WI38 (cell line): ENCODE measurements around the gene ZDHHC22.

ENCODE experiments used
- H3K4me3 ChIP-seq: 2 replicates; pipeline ENCODE4 v1.5.1; 2011; ENCODE audit warnings: low read depth, mild to moderate bottlenecking, control low read depth, low read length
- TF ChIP-seq, protein P1 (sequence below): IDR thresholded peaks from 2 replicates; pipeline ENCODE4 v1.5.1; 2012; ENCODE audit warnings: low read depth, mild to moderate bottlenecking, control low read depth, low read length

The ZDHHC22 gene

DNA sequence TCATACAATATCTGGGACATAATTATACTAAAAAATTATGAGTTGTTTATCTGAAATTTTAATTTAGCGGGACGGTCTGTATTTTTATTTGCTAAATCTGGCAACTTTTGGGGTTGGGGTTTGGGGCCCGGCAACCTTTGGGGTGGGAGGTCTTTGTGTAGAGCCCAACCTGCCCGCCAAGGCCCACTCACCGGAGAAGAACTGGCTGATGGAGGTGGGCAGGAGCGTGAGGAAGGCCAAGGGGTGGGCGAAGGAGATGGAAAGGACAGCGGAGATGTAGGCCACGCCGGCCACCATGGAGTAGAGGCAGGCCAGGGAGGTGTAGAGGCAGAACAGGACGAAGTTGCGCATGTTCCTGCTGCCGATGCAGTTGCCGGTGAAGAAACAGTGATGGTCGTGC is 2.6 kb downstream of the ZDHHC22 start:
- H3K4me3 ChIP-seq: no peak overlapping the region
- TF ChIP-seq, protein P1, sequence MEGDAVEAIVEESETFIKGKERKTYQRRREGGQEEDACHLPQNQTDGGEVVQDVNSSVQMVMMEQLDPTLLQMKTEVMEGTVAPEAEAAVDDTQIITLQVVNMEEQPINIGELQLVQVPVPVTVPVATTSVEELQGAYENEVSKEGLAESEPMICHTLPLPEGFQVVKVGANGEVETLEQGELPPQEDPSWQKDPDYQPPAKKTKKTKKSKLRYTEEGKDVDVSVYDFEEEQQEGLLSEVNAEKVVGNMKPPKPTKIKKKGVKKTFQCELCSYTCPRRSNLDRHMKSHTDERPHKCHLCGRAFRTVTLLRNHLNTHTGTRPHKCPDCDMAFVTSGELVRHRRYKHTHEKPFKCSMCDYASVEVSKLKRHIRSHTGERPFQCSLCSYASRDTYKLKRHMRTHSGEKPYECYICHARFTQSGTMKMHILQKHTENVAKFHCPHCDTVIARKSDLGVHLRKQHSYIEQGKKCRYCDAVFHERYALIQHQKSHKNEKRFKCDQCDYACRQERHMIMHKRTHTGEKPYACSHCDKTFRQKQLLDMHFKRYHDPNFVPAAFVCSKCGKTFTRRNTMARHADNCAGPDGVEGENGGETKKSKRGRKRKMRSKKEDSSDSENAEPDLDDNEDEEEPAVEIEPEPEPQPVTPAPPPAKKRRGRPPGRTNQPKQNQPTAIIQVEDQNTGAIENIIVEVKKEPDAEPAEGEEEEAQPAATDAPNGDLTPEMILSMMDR: no peak

DNA sequence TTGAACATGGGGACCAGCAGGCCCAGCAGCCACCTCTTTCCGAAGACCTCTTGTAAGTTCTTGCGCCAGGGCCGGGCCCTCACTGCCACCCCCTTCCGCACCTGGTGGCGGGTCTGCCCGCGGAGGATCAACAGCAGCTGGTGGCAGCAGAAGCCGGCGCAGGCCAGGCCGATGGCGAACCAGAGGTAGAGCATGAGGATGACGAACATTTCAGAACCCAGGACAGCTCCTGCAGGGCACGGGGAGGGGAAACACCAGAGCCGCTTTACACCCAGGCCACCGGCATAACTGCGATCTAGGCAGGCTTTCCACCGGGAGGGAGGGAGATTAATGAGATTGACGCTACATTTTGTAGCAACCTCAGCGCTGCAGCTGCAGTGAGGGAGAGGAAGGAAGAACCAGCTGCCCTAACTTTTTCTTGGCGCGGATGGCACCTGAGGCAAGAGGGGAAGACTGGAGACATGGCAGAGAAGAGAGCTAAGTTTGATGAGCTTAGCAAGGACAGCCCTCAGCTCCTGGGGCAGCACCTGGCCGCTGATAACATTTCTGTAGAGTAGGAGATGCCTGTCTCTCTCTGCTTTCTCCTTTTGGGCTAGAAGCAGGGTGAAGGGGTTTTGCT is 7.8 kb downstream of the ZDHHC22 start:
- H3K4me3 ChIP-seq: no peak overlapping the region
- TF ChIP-seq, protein P1: no peak

DNA sequence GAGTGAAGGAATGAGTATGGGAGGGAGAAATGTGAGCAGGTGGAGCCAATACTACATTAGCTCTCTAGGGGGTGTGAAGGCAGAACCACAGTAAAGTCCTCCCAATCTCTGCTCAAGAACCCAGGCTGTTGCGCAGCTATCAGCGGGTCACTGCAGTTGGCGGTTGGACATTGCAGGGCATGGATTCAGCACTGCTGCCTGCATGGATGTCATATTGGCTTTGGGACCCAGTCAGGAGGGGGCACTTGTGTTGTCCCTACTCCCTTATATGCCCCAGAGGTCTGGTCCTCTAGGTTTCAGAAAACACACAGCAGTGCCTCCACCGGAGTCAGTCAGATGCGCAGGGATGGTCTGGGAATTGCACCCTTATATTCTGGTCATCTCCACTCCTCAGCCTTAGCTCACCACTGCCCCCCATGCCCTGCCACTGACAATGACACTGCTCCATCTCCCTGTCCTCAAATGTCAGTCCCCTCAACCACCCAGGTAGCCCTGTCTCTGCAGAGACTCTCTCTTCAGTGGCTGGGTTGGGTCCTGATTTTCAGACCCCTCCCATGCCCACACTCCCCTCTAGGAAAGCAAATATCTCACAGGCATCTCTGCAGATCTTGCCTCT is 9.6 kb downstream of the ZDHHC22 start:
- H3K4me3 ChIP-seq: no peak overlapping the region
- TF ChIP-seq, protein P1: no peak

DNA sequence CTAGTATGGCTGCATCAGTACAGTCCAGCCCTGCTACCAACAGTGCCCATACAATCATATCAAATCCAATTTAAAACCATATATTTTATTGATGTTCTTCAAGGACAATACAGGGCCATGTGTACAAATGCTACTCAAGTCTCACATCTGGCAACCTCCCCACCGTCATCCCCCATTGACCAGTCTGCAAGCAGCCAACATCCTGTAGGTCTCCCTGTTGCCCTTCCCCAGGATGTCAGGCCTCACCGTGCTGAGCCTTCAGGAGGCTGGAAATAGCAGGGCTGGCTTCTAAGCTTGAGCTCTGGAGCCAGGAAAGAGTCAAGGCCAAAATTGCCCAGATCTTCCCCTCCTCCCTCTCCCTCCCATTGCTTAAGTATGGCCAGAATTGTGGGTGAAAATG is 10.4 kb downstream of the ZDHHC22 start:
- no peak overlapping the region for H3K4me3 ChIP-seq
- TF ChIP-seq, protein P1: no peak

DNA sequence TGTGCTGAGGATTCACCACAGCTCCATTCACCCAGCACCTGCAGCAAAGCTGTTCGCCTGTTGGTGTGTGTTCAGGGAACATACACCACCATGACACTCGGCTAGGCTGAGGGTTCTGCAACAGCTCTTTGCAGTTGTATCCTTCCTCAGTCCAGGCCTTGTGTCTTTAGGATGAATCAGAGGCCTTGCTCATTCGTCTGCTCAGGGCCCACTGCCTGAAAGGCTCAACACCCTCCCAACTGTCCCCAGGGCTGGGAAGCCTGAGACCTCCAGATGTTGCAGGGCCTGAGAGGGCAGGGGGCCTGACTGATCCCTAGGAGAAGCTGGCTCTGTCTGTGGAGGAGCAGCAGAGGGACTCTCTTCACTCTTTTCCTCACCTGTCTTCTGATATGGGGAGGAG is 11.2 kb downstream of the ZDHHC22 start:
- no peak overlapping the region for H3K4me3 ChIP-seq
- TF ChIP-seq, protein P1: no peak

DNA sequence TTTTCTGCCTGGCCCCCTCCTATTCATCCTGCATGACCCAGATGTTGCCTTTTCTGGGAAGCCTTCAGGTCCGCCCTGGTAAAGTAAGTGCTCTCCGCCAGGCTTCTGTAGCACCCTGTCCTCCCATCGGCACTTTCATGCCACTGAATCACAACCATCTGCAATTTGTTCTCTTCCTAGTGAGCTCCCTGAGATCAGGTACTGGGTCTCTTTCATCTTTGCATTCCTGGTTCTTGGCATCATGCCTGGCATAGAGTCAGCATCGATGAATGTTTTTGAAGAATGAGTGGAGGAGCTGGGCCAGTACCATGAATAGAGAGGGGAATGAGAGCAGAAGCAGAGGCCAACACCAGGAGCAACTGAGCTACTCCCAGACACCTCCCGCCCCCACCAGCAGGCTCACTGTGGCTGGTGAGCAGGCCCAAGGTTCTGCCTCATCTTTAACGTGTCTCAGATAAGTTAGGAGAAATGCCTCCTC is 13.1 kb downstream of the ZDHHC22 start:
- H3K4me3 ChIP-seq: no peak overlapping the region
- TF ChIP-seq, protein P1: no peak

DNA sequence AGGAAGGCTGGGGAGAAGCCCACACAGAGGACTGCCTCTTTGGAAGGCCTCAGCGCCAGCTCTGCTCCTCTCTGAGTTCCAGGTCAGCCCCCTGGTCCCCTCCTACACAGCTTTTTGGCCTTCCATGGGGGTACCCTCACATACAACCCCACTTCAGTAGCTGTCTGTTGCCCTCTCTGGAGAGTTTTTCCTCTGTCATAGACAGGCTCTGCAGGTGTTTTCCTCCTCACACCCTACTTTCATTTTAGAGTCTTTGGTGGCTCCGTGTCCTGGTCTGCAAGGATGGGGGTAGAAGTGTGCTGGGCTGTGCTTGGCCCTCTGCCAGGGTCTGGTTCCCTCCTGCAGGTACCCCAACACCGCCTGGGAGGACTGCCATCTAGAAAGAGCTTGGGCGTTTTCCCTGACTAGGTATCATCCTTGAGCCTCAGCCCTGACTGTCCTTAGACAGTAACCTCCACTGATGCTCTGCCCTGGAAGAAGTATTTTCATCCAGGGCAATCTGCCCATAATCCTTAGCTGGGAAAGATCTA is 15.1 kb downstream of the ZDHHC22 start:
- TF ChIP-seq, protein P1: no peak
- no peak overlapping the region for H3K4me3 ChIP-seq
